ENCODE measurements around the gene INIP.
"Not testable (repeated sequence)": the region's sequence is repeated elsewhere in the genome, so short reads cannot be mapped to it uniquely, and the experiment has no call there.

INIP gene

GRCh38 chr9:112743216-112743836 is 25.4 kb upstream of the INIP start:
- DNase-seq (ENCODE audit: low read depth in 2 of 3, low spot score in 2 of 3) = no peak

GRCh38 chr9:112734892-112735291 is 17.0 kb upstream of the INIP start:
- no peak for DNase-seq (ENCODE audit: low read depth in 2 of 3, low spot score in 2 of 3)

GRCh38 chr9:112731971-112732370 is 14.1 kb upstream of the INIP start:
- no peak for DNase-seq (ENCODE audit: low read depth in 2 of 3, low spot score in 2 of 3)

- no peak for DNase-seq (ENCODE audit: low read depth in 2 of 3, low spot score in 2 of 3)
Measured at GRCh38 chr9:112728401-112728800, 10.5 kb upstream of the INIP start.

- DNase-seq (ENCODE audit: low read depth in 2 of 3, low spot score in 2 of 3) = no peak
Measured at GRCh38 chr9:112726428-112726827, 8.5 kb upstream of the INIP start.

- no peak for DNase-seq (ENCODE audit: low read depth in 2 of 3, low spot score in 2 of 3)
Measured at GRCh38 chr9:112725961-112726360, 8.0 kb upstream of the INIP start.

- not testable (repeated sequence) for DNase-seq (ENCODE audit: low read depth in 2 of 3, low spot score in 2 of 3)
Measured at GRCh38 chr9:112722749-112723148, 4.8 kb upstream of the INIP start.

- no peak for DNase-seq (ENCODE audit: low read depth in 2 of 3, low spot score in 2 of 3)
Measured at GRCh38 chr9:112720113-112720780, 2.3 kb upstream of the INIP start.

GRCh38 chr9:112719696-112720095 is 1.8 kb upstream of the INIP start:
- no peak for DNase-seq (ENCODE audit: low read depth in 2 of 3, low spot score in 2 of 3)

- no peak for DNase-seq (ENCODE audit: low read depth in 2 of 3, low spot score in 2 of 3)
Measured at GRCh38 chr9:112719241-112719691, 1.3 kb upstream of the INIP start.

- DNase-seq (ENCODE audit: low read depth in 2 of 3, low spot score in 2 of 3) = no peak
Measured at GRCh38 chr9:112712678-112713077, 5.2 kb downstream of the INIP start.

- no peak for DNase-seq (ENCODE audit: low read depth in 2 of 3, low spot score in 2 of 3)
Measured at GRCh38 chr9:112711050-112711689, 6.7 kb downstream of the INIP start.

- no peak for DNase-seq (ENCODE audit: low read depth in 2 of 3, low spot score in 2 of 3)
Measured at GRCh38 chr9:112705768-112706427, 12.0 kb downstream of the INIP start.

- no peak for DNase-seq (ENCODE audit: low read depth in 2 of 3, low spot score in 2 of 3)
Measured at GRCh38 chr9:112703304-112703703, 14.6 kb downstream of the INIP start.

- DNase-seq (ENCODE audit: low read depth in 2 of 3, low spot score in 2 of 3) = no peak
Measured at GRCh38 chr9:112700085-112700484, 17.8 kb downstream of the INIP start.

GRCh38 chr9:112699230-112699629 is 18.7 kb downstream of the INIP start:
- no peak for DNase-seq (ENCODE audit: low read depth in 2 of 3, low spot score in 2 of 3)

- no peak for DNase-seq (ENCODE audit: low read depth in 2 of 3, low spot score in 2 of 3)
Measured at GRCh38 chr9:112696461-112696860, 21.5 kb downstream of the INIP start.

- DNase-seq (ENCODE audit: low read depth in 2 of 3, low spot score in 2 of 3) = no peak
Measured at GRCh38 chr9:112694706-112695555, 23.0 kb downstream of the INIP start.

- DNase-seq (ENCODE audit: low read depth in 2 of 3, low spot score in 2 of 3) = no peak
Measured at GRCh38 chr9:112689161-112689740, 28.7 kb downstream of the INIP start.

- DNase-seq (ENCODE audit: low read depth in 2 of 3, low spot score in 2 of 3) = no peak
Measured at GRCh38 chr9:112680731-112681402, 37.0 kb downstream of the INIP start.
